Skeletal muscle tissue (tissue), 4 donors: ENCODE measurements around the gene TMPRSS11E. TPM values are rescaled to one million over a fixed set of nuclear protein-coding genes. Genes with fewer than 3 reads are reported as not detected.

Source experiments
- H3K27ac ChIP-seq: one replicate; pipeline ENCODE4 v1.7.0; 2013; ENCODE audit warnings: mild to moderate bottlenecking, low read depth, low read length, inconsistent platforms
- H3K27me3 ChIP-seq, 3 donors: one replicate each; pipeline ENCODE4 v1.7.0; 2013; ENCODE audit warnings: low read length in 3 of 3; ENCODE audit not compliant: control insufficient read depth in 3 of 3, insufficient read depth in 3 of 3
- H3K36me3 ChIP-seq, 3 donors: one replicate each; pipeline ENCODE4 v1.7.0; 2013; ENCODE audit warnings: low read length in 3 of 3; ENCODE audit not compliant: control insufficient read depth in 3 of 3, insufficient read depth in 3 of 3
- H3K4me1 ChIP-seq, 3 donors: one replicate each; pipeline ENCODE4 v1.7.0; 2013; ENCODE audit warnings: low read length in 3 of 3, mild to moderate bottlenecking in 3 of 3; ENCODE audit not compliant: control insufficient read depth in 3 of 3, insufficient read depth in 3 of 3
- H3K4me3 ChIP-seq, 3 donors: one replicate each; pipeline ENCODE4 v1.7.0; 2013; ENCODE audit warnings: low read length in 3 of 3
- H3K9ac ChIP-seq, 3 donors: one replicate each; pipeline ENCODE4 v1.7.0; 2013; ENCODE audit warnings: low read length in 3 of 3, mild to moderate bottlenecking in 3 of 3, moderate library complexity in 2 of 3, low read depth in 1 of 3
- H3K9me3 ChIP-seq, 3 donors: one replicate each; pipeline ENCODE4 v1.7.0; 2013; ENCODE audit warnings: low read length in 3 of 3; ENCODE audit not compliant: control insufficient read depth in 3 of 3
- total RNA-seq: library from RNA; depleted of rRNA; stranded (reverse); fragments of >200 nt; gene quantifications from one replicate; pipeline ENCODE4 v1.2.3, GENCODE V29; 2014
- donor health status: Osteomylitis.

TMPRSS11E gene
- total RNA-seq, 1 donor from 2014 or later: not detected

- H3K36me3 ChIP-seq: no peaks in the 10 kb centered on the region
- H3K9ac ChIP-seq: no peak overlapping the region
- no peak overlapping the region for H3K27ac ChIP-seq
- H3K27me3 ChIP-seq: no peaks in the 10 kb centered on the region
- no peaks in the 10 kb centered on the region for H3K4me1 ChIP-seq
- H3K4me3 ChIP-seq: no peak overlapping the region
- no peaks in the 10 kb centered on the region for H3K9me3 ChIP-seq
Observed at GRCh38 chr4:68460085-68460484, 12.8 kb downstream of the TMPRSS11E start.

GRCh38 chr4:68461790-68462189 lies 14.5 kb downstream of the TMPRSS11E start:
- no peak overlapping the region for H3K27ac ChIP-seq
- no peak overlapping the region for H3K4me3 ChIP-seq
- no peaks in the 10 kb centered on the region for H3K36me3 ChIP-seq
- H3K9me3 ChIP-seq: no peaks in the 10 kb centered on the region
- H3K9ac ChIP-seq: no peak overlapping the region
- no peaks in the 10 kb centered on the region for H3K4me1 ChIP-seq
- no peaks in the 10 kb centered on the region for H3K27me3 ChIP-seq

DNA sequence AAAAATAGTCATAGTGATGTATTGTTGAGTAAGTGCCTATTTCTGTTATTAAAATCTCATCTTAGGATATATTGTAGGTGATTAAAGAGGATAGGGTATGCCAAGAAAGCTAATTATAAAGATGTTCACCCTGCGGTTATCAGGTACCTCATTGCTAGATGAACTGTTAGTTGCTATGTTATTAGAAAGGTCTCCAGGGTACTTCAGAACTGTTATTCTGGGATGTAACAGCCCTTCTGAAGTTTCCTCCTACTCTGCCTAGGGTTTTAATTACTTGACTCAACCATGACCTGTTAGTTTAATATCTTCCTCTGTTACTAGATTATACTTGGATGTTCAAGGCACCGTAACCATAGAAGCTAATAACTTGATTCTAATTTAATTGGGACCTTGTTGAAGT lies 15.4 kb downstream of the TMPRSS11E start:
- H3K4me1 ChIP-seq: no peaks in the 10 kb centered on the region
- no peak overlapping the region for H3K9ac ChIP-seq
- no peaks in the 10 kb centered on the region for H3K36me3 ChIP-seq
- no peak overlapping the region for H3K27ac ChIP-seq
- no peak overlapping the region for H3K4me3 ChIP-seq
- H3K9me3 ChIP-seq: no peaks in the 10 kb centered on the region
- H3K27me3 ChIP-seq: no peaks in the 10 kb centered on the region

DNA sequence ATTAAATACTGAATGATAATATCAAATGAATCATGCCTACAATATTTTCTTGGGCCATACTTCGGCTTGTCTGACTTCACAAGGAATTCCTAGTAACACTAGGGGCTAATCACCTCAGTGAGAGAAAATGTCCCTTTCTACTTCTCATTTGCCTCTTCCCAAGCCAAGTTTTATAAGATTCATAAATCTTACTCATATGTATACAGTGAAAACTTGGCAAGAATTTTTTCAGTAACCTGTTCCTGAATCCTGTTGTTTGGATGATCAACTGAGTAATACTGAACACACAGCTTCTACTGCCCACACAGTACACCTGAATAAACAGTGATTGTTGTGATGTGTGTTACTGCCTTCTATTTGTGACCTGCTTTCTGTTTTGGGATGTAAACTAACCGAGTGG lies 16.5 kb downstream of the TMPRSS11E start:
- no peak overlapping the region for H3K27ac ChIP-seq
- no peaks in the 10 kb centered on the region for H3K27me3 ChIP-seq
- no peak overlapping the region for H3K9ac ChIP-seq
- H3K4me3 ChIP-seq: no peak overlapping the region
- no peaks in the 10 kb centered on the region for H3K36me3 ChIP-seq
- H3K4me1 ChIP-seq: no peaks in the 10 kb centered on the region
- H3K9me3 ChIP-seq: no peaks in the 10 kb centered on the region

GRCh38 chr4:68465058-68465457 lies 17.8 kb downstream of the TMPRSS11E start:
- H3K9ac ChIP-seq: no peak overlapping the region
- no peaks in the 10 kb centered on the region for H3K4me1 ChIP-seq
- no peak overlapping the region for H3K4me3 ChIP-seq
- no peaks in the 10 kb centered on the region for H3K9me3 ChIP-seq
- H3K27me3 ChIP-seq: no peaks in the 10 kb centered on the region
- no peak overlapping the region for H3K27ac ChIP-seq
- no peaks in the 10 kb centered on the region for H3K36me3 ChIP-seq

DNA sequence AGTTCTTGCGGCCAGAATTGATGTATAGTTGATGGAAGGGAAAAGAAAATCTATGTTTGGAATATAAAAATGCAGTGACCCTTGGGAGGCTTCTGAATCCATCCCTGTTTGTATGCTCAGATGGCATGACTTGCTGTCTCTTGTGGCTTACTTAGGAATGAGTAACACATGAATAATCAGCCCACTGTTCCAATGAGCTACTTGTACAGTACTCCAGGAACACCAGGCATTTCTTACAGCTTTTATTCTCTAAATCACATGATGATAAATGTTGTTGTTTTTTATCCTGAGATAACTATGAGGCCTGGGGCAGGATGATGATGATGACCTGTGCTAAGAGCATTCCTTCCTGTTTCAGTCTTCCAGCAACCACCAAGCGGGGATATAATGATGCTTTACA lies 18.9 kb downstream of the TMPRSS11E start:
- Histone ChIP-seq H3K36me3 (no peaks in the 10 kb centered on the region), H3K27me3 (no peaks in the 10 kb centered on the region), H3K4me3 (no peak overlapping the region), H3K4me1 (no peaks in the 10 kb centered on the region), H3K9me3 (no peaks in the 10 kb centered on the region), H3K9ac (no peak overlapping the region), H3K27ac (no peak overlapping the region)

GRCh38 chr4:68466751-68467150 lies 19.5 kb downstream of the TMPRSS11E start:
- H3K4me1 ChIP-seq: no peaks in the 10 kb centered on the region
- no peak overlapping the region for H3K27ac ChIP-seq
- H3K9ac ChIP-seq: no peak overlapping the region
- no peak overlapping the region for H3K4me3 ChIP-seq
- H3K9me3 ChIP-seq: no peaks in the 10 kb centered on the region
- H3K36me3 ChIP-seq: no peaks in the 10 kb centered on the region
- no peaks in the 10 kb centered on the region for H3K27me3 ChIP-seq

GRCh38 chr4:68469482-68469881 lies 22.2 kb downstream of the TMPRSS11E start:
- no peak overlapping the region for H3K27ac ChIP-seq
- no peak overlapping the region for H3K4me3 ChIP-seq
- no peaks in the 10 kb centered on the region for H3K36me3 ChIP-seq
- H3K9ac ChIP-seq: no peak overlapping the region
- no peaks in the 10 kb centered on the region for H3K27me3 ChIP-seq
- no peaks in the 10 kb centered on the region for H3K4me1 ChIP-seq
- H3K9me3 ChIP-seq: no peaks in the 10 kb centered on the region

- no peaks in the 10 kb centered on the region for H3K36me3 ChIP-seq
- no peaks in the 10 kb centered on the region for H3K9me3 ChIP-seq
- no peaks in the 10 kb centered on the region for H3K27me3 ChIP-seq
- H3K27ac ChIP-seq: no peak overlapping the region
- no peaks in the 10 kb centered on the region for H3K4me1 ChIP-seq
- H3K4me3 ChIP-seq: no peak overlapping the region
- no peak overlapping the region for H3K9ac ChIP-seq
Observed at GRCh38 chr4:68476191-68476590, 28.9 kb downstream of the TMPRSS11E start.

DNA sequence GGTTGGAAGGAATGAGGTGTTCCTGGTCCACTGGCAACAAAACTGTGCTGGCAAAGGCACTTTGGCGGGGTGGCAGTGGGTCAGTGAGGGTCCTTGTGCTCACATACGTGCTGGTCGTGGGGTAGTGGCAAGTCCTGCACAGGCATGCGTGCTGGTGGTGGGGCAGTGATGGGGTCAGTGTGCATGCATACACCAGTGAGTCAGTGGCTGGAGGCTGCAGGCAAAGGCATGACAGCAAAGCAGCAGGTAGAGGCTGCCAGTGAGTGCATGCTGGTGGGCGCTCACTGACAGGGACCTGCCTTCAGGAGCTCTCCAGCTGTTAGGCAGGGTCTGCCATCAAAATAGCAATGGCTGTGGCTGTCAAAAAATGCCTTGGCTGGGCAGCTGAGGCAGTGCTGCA lies 42.1 kb downstream of the TMPRSS11E start:
- Histone ChIP-seq H3K27me3 (no peaks in the 10 kb centered on the region), H3K27ac (no peak overlapping the region), H3K9me3 (no peaks in the 10 kb centered on the region), H3K36me3 (no peaks in the 10 kb centered on the region), H3K4me1 (no peaks in the 10 kb centered on the region), H3K4me3 (no peak overlapping the region), H3K9ac (no peak overlapping the region)
